Right lobe of liver (tissue), 6 donors: ENCODE measurements around the gene RAB1B. TPM values are rescaled to one million over a fixed set of nuclear protein-coding genes. Genes with fewer than 3 reads are reported as not detected.
"Not testable (repeated sequence)": the region's sequence is repeated elsewhere in the genome, so short reads cannot be mapped to it uniquely, and the experiment has no call there.

Source experiments
- ATAC-seq, 4 donors: fragments of 200-7000 bp; cut with Tn5 transposase; one replicate each; pipeline ENCODE4 v1.9.1; 2020; ENCODE audit warnings: mild to moderate bottlenecking in 4 of 4, moderate library complexity in 4 of 4
- DNase-seq, 3 donors: peaks; one replicate each; pipeline ENCODE4 v3.0.0-alpha.2; 2020
- H3K27ac ChIP-seq, 3 donors: fragments of 200-600 bp; one replicate each; pipeline ENCODE4 v1.8.0; 2022
- H3K27me3 ChIP-seq, 2 donors: fragments of 200-600 bp; one replicate each; pipeline ENCODE4 v1.8.0; 2022
- H3K36me3 ChIP-seq, 4 donors: fragments of 200-600 bp; sonication (generic) in 1 of 4; one replicate each; pipeline versions ENCODE4 v1.5.1 to v1.8.0; 2017 to 2022; ENCODE audit warnings: control low read depth in 1 of 4
- H3K4me1 ChIP-seq, 4 donors: fragments of 200-600 bp; sonication (generic) in 1 of 4; one replicate each; pipeline versions ENCODE4 v1.5.1 to v1.8.0; 2017 to 2022; ENCODE audit warnings: control low read depth in 1 of 4
- H3K4me3 ChIP-seq, 3 donors: fragments of 200-600 bp; one replicate each; pipeline ENCODE4 v1.8.0; 2022
- H3K9me3 ChIP-seq, 4 donors: fragments of 200-600 bp; sonication (generic) in 1 of 4; one replicate each; pipeline versions ENCODE4 v1.5.1 to v1.8.0; 2017 to 2022; ENCODE audit warnings: control low read depth in 1 of 4
- POLR2A ChIP-seq: fragments of 450-650 bp; IDR thresholded peaks from one replicate; pipeline ENCODE4 v1.6.1; 2017; ENCODE audit warnings: antibody characterized with exemption, mild to moderate bottlenecking
- WGBS: methylation state at CpG from one replicate; pipeline ENCODE4 v1.1.6; 2018; ENCODE audit warnings: low coverage, low lambda C conversion rate; ENCODE audit not compliant: insufficient coverage; ENCODE audit errors: missing lambda C conversion rate; 5-methylcytosine and 5-hydroxymethylcytosine counted together
- intact Hi-C, 2 donors: fragments of 100-400 bp; cut with DNase I; formaldehyde crosslinking; loops; one replicate each; pipeline versions ENCODE4 v1.11.2 to v1.14.1; 2022
- total RNA-seq, 6 experiments: library from RNA; depleted of rRNA in 2 of 6; stranded (reverse); fragments of >200 nt in 2 of 6; fragmentation: NEBNext Ultra II Directional in 3 of 6; extraction: Animal tissue kit (Norgen Biotek cat#: 25700) in 3 of 6; gene quantifications; one replicate each; pipeline versions ENCODE4 v1.1.0 to v1.2.4, GENCODE V29; 2016 to 2023
- TF ChIP-seq, protein P1 (sequence below), 4 donors: fragments of 200-600 bp in 3 of 4; fragments of 450-650 bp in 1 of 4; IDR thresholded peaks; one replicate each; pipeline versions ENCODE4 v1.5.1 to v1.8.0; 2016 to 2022; ENCODE audit warnings: antibody characterized with exemption in 4 of 4, mild to moderate bottlenecking in 2 of 4
- donor health status: DM: no; HTN: yes; CAD: no.
- donor health status: DM: no; HTN: no; CAD: no.
- donor health status: DM: no; HTN: no; CAD: no.
- donor health status: DM: no; HTN: yes; CAD: no.
- donor health status: DM: no; HTN: yes; CAD: no.

RAB1B gene
- total RNA-seq, 6 experiments from 2014 or later = 52.3 to 69.0 (median 59.6) TPM

DNA sequence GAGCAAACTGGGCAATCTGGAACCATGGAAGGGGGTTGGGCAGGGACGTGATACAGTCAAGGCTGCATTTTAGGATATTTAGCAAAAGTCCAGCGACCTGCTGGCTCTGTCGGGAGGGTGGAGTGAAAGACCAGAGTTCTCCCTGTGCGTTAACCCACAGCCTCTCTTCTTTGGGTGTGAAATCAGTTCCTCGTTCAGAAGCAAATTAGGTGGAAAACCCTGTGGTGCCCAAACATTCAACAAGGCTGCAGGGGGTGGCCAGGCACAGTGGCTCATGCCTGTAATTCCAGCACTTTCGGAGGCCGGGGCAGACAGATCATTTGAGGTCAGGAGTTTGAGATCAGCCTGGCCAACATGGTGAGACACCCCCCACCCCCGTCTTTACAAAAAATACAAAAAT is 29.2 kb downstream of the RAB1B start:
- no peaks in the 10 kb centered on the region for H3K4me1 ChIP-seq
- H3K4me3 ChIP-seq = no peak overlapping the region
- DNase-seq (no peak), ATAC-seq (no peak)
- intact Hi-C loops = loop anchor here in 1 of 2 donors (10.0 kb wide), 1 partner anchor 87 kb away; no protein-coding TSS in a partner anchor
- no peak overlapping the region for H3K27ac ChIP-seq
- no peaks in the 10 kb centered on the region for H3K27me3 ChIP-seq
- TF ChIP-seq, protein P1, sequence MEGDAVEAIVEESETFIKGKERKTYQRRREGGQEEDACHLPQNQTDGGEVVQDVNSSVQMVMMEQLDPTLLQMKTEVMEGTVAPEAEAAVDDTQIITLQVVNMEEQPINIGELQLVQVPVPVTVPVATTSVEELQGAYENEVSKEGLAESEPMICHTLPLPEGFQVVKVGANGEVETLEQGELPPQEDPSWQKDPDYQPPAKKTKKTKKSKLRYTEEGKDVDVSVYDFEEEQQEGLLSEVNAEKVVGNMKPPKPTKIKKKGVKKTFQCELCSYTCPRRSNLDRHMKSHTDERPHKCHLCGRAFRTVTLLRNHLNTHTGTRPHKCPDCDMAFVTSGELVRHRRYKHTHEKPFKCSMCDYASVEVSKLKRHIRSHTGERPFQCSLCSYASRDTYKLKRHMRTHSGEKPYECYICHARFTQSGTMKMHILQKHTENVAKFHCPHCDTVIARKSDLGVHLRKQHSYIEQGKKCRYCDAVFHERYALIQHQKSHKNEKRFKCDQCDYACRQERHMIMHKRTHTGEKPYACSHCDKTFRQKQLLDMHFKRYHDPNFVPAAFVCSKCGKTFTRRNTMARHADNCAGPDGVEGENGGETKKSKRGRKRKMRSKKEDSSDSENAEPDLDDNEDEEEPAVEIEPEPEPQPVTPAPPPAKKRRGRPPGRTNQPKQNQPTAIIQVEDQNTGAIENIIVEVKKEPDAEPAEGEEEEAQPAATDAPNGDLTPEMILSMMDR (IDR thresholded peaks at IDR 0.05) = no peak
- TF ChIP-seq POLR2A = no peak
- H3K36me3 ChIP-seq = no peaks in the 10 kb centered on the region
- no peaks in the 10 kb centered on the region for H3K9me3 ChIP-seq
- 41% methylated on average over 2 of the region's 8 CpGs for WGBS

DNA sequence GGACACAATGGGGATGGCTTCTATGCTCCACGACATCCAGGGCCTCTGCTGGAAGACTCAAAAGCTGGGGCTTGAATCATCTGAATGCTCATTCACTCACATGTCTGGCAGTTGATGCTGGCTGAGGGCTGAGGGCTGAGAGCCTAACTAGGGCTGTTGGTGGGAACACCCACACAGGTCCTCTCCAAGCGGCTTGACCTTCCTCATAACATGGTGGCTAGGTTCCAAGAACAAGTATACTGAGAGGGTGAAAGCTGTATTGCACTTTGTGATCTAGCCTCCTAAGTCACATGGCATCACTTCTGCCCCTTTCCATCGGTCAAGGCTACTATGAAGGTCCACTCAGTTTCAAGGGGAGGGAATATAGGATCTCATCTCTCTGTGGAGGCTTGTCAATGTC is 30.7 kb downstream of the RAB1B start:
- intact Hi-C loops = loop anchor here in 1 of 2 donors (10.0 kb wide), 1 partner anchor 86 kb away; no protein-coding TSS in a partner anchor
- ATAC-seq (peak in 2 of 4 donors; percentile 17 to 42), DNase-seq (no peak)
- H3K36me3 ChIP-seq = no peaks in the 10 kb centered on the region
- no peaks in the 10 kb centered on the region for H3K27me3 ChIP-seq
- TF ChIP-seq, protein P1 (IDR thresholded peaks at IDR 0.05) = no peak
- no peak for TF ChIP-seq POLR2A
- no peaks in the 10 kb centered on the region for H3K9me3 ChIP-seq
- 37% methylated on average over 2 of the region's 3 CpGs for WGBS
- H3K4me1 ChIP-seq = no peaks in the 10 kb centered on the region
- no peak overlapping the region for H3K4me3 ChIP-seq
- H3K27ac ChIP-seq = no peak overlapping the region

DNA sequence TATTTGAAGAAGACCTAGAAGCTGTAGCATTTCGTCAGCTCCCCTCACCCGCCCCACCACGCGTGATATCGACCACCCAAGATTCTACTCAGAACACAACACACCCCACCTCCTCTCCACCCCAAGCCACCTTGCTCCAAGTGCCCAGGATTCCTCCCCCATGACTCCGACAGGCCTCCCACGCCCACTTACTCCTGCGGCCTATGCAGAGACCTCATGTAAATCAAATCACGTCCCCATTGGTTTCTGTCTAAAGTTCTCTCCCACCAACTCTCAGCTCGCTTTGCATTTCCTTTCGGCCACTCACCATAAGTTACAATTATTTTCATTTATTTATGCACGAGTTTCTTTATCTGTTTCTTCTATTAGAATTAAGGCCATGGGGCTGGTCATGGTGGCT is 34.2 kb downstream of the RAB1B start:
- H3K9me3 ChIP-seq = no peaks in the 10 kb centered on the region
- 76% methylated on average over 12 of the region's 12 CpGs for WGBS
- ATAC-seq (no peak), DNase-seq (no peak)
- TF ChIP-seq POLR2A = no peak
- TF ChIP-seq, protein P1 (IDR thresholded peaks at IDR 0.05) = no peak
- no peaks in the 10 kb centered on the region for H3K27me3 ChIP-seq
- H3K36me3 ChIP-seq = no peaks in the 10 kb centered on the region
- H3K4me3 ChIP-seq = no peak overlapping the region
- no peak overlapping the region for H3K27ac ChIP-seq
- intact Hi-C loops = no loop called here
- no peaks in the 10 kb centered on the region for H3K4me1 ChIP-seq

DNA sequence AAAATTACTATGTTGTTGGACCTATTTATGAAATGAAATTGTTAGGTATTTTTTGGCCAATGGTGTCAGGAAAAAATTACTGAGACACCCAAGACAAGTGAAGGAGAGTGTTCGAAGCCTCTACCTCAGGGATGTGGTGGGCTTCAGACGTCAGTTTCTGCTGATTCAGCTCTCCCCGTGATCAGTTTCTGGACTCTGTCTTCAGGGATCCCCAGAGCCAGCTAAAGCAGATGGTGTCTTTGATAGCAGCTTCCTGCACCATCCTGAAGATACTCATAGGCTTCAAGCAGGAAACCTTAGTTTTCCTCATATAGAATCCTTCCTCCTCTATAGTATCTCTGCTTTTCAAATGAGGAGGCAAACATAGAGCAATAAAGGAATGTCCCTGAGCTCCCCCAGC is 41.0 kb downstream of the RAB1B start:
- no peak for DNase-seq
- no peaks in the 10 kb centered on the region for H3K36me3 ChIP-seq
- H3K27me3 ChIP-seq = no peaks in the 10 kb centered on the region
- ATAC-seq = no peak
- no peaks in the 10 kb centered on the region for H3K9me3 ChIP-seq
- TF ChIP-seq POLR2A = no peak
- TF ChIP-seq, protein P1 (IDR thresholded peaks at IDR 0.05) = no peak
- no peak overlapping the region for H3K4me3 ChIP-seq
- intact Hi-C loops = no loop called here
- peaks cover 0 to 6% (median 3%) of the 10 kb centered on the region in 4 donors for H3K4me1 ChIP-seq
- 21% methylated on average over 2 of the region's 3 CpGs for WGBS
- H3K27ac ChIP-seq = no peak overlapping the region

DNA sequence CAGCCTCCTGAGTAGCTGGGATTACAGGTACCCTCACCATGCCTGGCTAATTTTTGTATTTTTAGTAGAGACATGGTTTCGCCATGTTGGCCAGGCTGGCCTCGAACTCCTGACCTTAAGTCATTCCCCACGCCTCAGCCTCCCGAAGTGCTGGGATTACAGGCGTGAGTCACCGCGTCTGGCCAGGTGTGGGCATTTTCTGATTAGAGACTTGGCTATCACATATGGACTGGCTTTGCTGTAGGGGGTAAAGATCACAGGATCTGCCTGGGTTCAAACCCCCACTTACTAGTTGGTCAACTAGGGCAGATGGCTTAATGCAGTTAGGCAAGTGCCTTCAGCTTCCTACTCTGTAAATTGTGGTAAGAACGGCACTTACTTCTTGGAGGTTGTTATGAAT is 41.9 kb downstream of the RAB1B start:
- Histone ChIP-seq H3K4me3 (no peak overlapping the region), H3K4me1 (peaks cover 0 to 6% (median 3%) of the 10 kb centered on the region in 4 donors), H3K9me3 (no peaks in the 10 kb centered on the region), H3K27me3 (no peaks in the 10 kb centered on the region), H3K27ac (no peak overlapping the region), H3K36me3 (no peaks in the 10 kb centered on the region)
- WGBS = 70% methylated on average over 7 of the region's 8 CpGs
- DNase-seq (no peak), ATAC-seq (no peak)
- TF ChIP-seq, protein P1 (IDR thresholded peaks at IDR 0.05) = no peak
- TF ChIP-seq POLR2A = no peak
- intact Hi-C loops = no loop called here

DNA sequence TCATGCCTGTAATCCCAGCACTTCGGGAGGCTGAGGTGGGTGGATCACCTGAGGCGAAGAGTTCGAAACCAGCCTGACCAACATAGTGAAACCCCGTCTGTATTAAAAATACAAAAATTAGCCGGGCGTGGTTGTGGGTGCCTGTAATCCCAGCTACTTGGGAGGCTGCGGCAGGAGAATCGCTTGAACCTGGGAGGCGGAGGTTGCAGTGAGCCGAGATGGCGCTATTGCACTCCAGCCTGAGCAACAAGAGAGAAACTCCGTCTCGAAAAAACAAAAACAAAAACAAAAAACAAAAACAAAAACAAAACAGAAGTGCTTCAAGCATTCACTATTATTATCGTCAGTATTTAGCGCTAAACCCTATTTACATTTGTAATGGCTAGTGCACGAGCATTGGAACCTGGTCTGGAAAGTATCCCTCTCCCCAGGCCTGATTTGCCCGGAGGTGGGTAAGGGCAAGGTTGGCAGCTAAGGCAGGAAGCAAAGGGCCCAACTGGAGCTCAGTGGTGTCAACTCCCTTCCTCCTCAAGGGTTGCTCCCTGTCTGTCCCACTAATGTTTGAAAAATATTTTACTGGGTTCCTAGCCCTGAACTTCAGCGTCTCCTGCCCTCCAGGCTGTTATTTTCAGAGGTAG is 42.5 kb downstream of the RAB1B start:
- H3K27me3 ChIP-seq, DNase-seq, H3K4me1 ChIP-seq, H3K36me3 ChIP-seq, H3K9me3 ChIP-seq, H3K27ac ChIP-seq, intact Hi-C loops, ATAC-seq, H3K4me3 ChIP-seq: not testable (repeated sequence)
- WGBS = 86% methylated on average over 14 of the region's 18 CpGs
